Measurements from ENCODE around the gene SMARCA2.

Gene SMARCA2

DNA sequence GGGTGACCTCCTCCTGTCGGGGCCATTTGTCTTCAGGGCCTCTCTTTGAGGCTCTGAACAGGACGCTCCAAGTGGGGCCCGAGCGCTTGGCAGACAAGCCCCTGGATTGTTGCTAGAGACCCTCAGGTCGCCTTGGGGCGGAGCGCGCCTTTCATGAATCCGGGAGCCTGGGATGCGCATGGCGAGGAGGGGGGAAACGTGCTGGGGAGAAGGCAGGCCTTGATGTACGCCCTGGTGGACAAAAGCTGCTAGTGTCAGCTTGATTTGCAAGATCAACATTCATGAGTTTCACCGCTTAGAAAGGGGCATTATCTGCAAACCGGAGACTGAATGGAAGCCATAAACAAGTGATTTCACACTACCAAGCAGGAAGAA is 226.3 kb downstream of the SMARCA2 start:
- no peak overlapping the region for H3K27ac ChIP-seq
- peak overlapping the region; percentile 56 for H3K4me3 ChIP-seq (ENCODE audit: low read depth, low read length)
- no peaks in the 10 kb centered on the region for H3K36me3 ChIP-seq (replicated peaks)
- in situ Hi-C loops (cut with HindIII; ENCODE audit: low pct_ligation_motif_present, low sequenced_read_pairs) = no loop called here
- H3K27me3 ChIP-seq (replicated peaks) = no peaks in the 10 kb centered on the region
- DNase-seq = peak; percentile 83
- TF ChIP-seq, protein P1, sequence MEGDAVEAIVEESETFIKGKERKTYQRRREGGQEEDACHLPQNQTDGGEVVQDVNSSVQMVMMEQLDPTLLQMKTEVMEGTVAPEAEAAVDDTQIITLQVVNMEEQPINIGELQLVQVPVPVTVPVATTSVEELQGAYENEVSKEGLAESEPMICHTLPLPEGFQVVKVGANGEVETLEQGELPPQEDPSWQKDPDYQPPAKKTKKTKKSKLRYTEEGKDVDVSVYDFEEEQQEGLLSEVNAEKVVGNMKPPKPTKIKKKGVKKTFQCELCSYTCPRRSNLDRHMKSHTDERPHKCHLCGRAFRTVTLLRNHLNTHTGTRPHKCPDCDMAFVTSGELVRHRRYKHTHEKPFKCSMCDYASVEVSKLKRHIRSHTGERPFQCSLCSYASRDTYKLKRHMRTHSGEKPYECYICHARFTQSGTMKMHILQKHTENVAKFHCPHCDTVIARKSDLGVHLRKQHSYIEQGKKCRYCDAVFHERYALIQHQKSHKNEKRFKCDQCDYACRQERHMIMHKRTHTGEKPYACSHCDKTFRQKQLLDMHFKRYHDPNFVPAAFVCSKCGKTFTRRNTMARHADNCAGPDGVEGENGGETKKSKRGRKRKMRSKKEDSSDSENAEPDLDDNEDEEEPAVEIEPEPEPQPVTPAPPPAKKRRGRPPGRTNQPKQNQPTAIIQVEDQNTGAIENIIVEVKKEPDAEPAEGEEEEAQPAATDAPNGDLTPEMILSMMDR (IDR thresholded peaks at IDR 0.05; ENCODE audit: low read depth, low read length, missing control alignments) = peak; percentile 77

DNA sequence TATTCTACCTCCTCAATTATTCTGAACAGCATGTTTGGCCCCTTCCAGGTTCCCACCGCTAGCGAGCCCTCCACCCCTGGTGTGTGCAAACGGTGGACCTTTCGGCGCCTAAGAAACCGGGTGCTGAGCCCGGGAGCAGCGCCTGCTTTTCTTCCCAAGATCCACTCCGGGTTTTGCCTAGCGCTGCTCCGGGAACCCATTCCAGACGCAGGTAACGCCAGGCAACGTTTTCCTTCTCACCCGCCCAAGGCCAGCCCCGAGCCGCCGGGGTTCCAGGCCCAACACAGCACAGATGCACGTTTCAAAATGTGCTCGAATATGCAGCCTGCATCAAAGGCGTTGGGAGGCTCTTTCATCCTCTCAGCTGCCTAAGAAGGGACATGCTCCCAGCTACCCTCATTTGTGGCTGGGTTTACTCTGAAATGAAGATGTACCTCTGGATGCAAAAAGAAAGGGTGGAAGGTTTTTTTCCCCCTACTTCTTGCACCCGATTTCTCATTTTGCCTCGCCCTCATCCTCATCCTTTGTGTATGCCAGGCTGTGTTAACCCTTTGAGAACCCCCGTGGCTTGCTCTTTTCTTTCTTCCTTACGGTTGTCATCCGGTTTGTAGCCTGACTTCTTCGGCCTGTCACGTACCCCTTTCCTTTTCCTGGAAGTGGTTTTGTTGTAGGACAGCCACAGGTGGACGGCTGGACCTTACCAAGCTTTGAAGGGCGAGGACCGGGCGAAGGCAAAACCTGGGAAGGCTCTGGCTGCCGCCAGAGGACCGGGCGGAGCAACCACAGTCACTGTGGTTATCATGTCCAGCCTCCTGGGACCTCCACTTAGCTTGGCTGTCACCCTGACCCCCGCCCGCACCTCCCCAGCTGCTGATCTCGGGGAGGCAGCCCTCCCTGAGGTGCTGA is 226.9 kb downstream of the SMARCA2 start:
- in situ Hi-C loops (cut with HindIII; ENCODE audit: low pct_ligation_motif_present, low sequenced_read_pairs) = no loop called here
- no peaks in the 10 kb centered on the region for H3K27me3 ChIP-seq (replicated peaks)
- H3K4me3 ChIP-seq (ENCODE audit: low read depth, low read length) = peak overlapping the region; percentile 56
- TF ChIP-seq, protein P1 (IDR thresholded peaks at IDR 0.05; ENCODE audit: low read depth, low read length, missing control alignments) = no peak
- H3K27ac ChIP-seq = no peak overlapping the region
- no peaks in the 10 kb centered on the region for H3K36me3 ChIP-seq (replicated peaks)
- peak; percentile 76 for DNase-seq

DNA sequence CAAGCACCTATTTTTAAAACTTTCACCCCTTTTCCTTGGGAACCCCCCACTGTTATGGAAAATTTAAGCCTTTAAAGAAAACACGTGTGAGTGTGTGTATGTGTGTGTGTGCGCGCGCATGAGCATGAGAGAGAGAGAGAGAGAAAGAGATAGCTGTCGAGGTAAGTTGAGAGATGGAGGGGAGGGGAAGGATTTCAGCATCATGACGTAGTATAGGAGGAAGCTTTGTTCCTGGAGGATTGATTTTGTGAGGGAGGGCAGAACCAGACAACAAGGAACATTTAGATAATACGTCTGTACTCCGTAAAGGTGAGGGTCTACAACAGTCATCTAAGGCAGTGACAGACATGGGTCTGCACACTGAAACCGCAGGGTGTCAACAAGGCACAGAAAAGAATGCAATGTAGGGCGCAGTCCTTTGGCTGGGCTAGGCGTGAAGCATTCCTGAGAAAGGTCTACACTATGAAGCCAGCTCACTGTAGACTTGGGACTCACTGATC is 227.7 kb downstream of the SMARCA2 start:
- peak overlapping the region; percentile 56 for H3K4me3 ChIP-seq (ENCODE audit: low read depth, low read length)
- no peak for DNase-seq
- TF ChIP-seq, protein P1 (IDR thresholded peaks at IDR 0.05; ENCODE audit: low read depth, low read length, missing control alignments) = no peak
- H3K27ac ChIP-seq = no peak overlapping the region
- no peaks in the 10 kb centered on the region for H3K27me3 ChIP-seq (replicated peaks)
- H3K36me3 ChIP-seq (replicated peaks) = no peaks in the 10 kb centered on the region
- in situ Hi-C loops (cut with HindIII; ENCODE audit: low pct_ligation_motif_present, low sequenced_read_pairs) = no loop called here

Data from brain microvascular endothelial cell (primary cell).